ENCODE results near the gene MAP3K12.
"Not testable (repeated sequence)": the region's sequence is repeated elsewhere in the genome, so short reads cannot be mapped to it uniquely, and the experiment has no call there.

The MAP3K12 gene

GRCh38 chr12:53492188-53492587 lies 7.1 kb downstream of the MAP3K12 start:
- no peak for DNase-seq

- DNase-seq: no peak
Observed at GRCh38 chr12:53489242-53489864, 9.9 kb downstream of the MAP3K12 start.

- DNase-seq: no peak
Observed at GRCh38 chr12:53486736-53487487, 12.3 kb downstream of the MAP3K12 start.

GRCh38 chr12:53485955-53486735 lies 13.1 kb downstream of the MAP3K12 start:
- no peak for DNase-seq

- no peak for DNase-seq
Observed at GRCh38 chr12:53484686-53485575, 14.3 kb downstream of the MAP3K12 start.

- no peak for DNase-seq
Observed at GRCh38 chr12:53483979-53484377, 15.3 kb downstream of the MAP3K12 start.

GRCh38 chr12:53483225-53483978 lies 15.9 kb downstream of the MAP3K12 start:
- no peak for DNase-seq

- no peak for DNase-seq
Observed at GRCh38 chr12:53482626-53483168, 16.6 kb downstream of the MAP3K12 start.

- no peak for DNase-seq
Observed at GRCh38 chr12:53481939-53482586, 17.2 kb downstream of the MAP3K12 start.

GRCh38 chr12:53481458-53481857 lies 17.8 kb downstream of the MAP3K12 start:
- DNase-seq: not testable (repeated sequence)

GRCh38 chr12:53480491-53481442 lies 18.5 kb downstream of the MAP3K12 start:
- no peak for DNase-seq

- no peak for DNase-seq
Observed at GRCh38 chr12:53479331-53479730, 19.9 kb downstream of the MAP3K12 start.

- DNase-seq: no peak
Observed at GRCh38 chr12:53478865-53479264, 20.4 kb downstream of the MAP3K12 start.

- no peak for DNase-seq
Observed at GRCh38 chr12:53476769-53477209, 22.5 kb downstream of the MAP3K12 start.

GRCh38 chr12:53474819-53475218 lies 24.4 kb downstream of the MAP3K12 start:
- no peak for DNase-seq

GRCh38 chr12:53474077-53474476 lies 25.2 kb downstream of the MAP3K12 start:
- no peak for DNase-seq

- no peak for DNase-seq
Observed at GRCh38 chr12:53472056-53472582, 27.1 kb downstream of the MAP3K12 start.

GRCh38 chr12:53468282-53468681 lies 31.0 kb downstream of the MAP3K12 start:
- DNase-seq: no peak

- DNase-seq: no peak
Observed at GRCh38 chr12:53467880-53468279, 31.4 kb downstream of the MAP3K12 start.

GRCh38 chr12:53467082-53467481 lies 32.2 kb downstream of the MAP3K12 start:
- no peak for DNase-seq

Data from activated CD8-positive, alpha-beta memory T cell treated with anti-CD3 and anti-CD28 coated beads for 24 hours (primary cell).